Erythroblast (primary cell): ENCODE measurements around the gene GPR21.

Experiments used
- GATA1 ChIP-seq: IDR thresholded peaks from 2 replicates; pipeline ENCODE4 v1.6.1; 2011; ENCODE audit warnings: low read depth, mild to moderate bottlenecking, control low read depth, low read length, moderate library complexity
- POLR2A ChIP-seq: IDR thresholded peaks from 2 replicates; pipeline ENCODE4 v1.6.1; 2011; ENCODE audit warnings: mild to moderate bottlenecking, low read length

- TF ChIP-seq POLR2A (no peak), GATA1 (no peak)
Measured at GRCh38 chr9:123011878-123012528, 21.5 kb upstream of the GPR21 start.
